CD14-positive monocyte (primary cell): ENCODE measurements around the gene RALGDS. TPM values are rescaled to one million over a fixed set of nuclear protein-coding genes. Genes with fewer than 3 reads are reported as not detected.
A peak's percentile ranks its signal among the peaks of the same experiment; 100 is the strongest.
"Not testable (repeated sequence)": the region's sequence is repeated elsewhere in the genome, so short reads cannot be mapped to it uniquely, and the experiment has no call there.

ENCODE experiments used
- DNase-seq, 3 donors: peaks; one replicate each; pipeline ENCODE4 v3.0.0-alpha.2; 2011 to 2022
- H2AFZ ChIP-seq: 2 replicates; pipeline ENCODE4 v1.6.0; 2012; ENCODE audit warnings: mild to moderate bottlenecking, low read depth, low read length, inconsistent platforms; ENCODE audit not compliant: insufficient read depth, poor library complexity, severe bottlenecking
- H3K27ac ChIP-seq, 2 donors: 1 replicate in 1 of 2; 2 replicates in 1 of 2; pipeline ENCODE4 v1.5.1; 2012 to 2013; ENCODE audit warnings: low read length in 2 of 2, control low read depth in 1 of 2, inconsistent platforms in 1 of 2, low read depth in 1 of 2, mild to moderate bottlenecking in 1 of 2
- H3K27me3 ChIP-seq, 2 donors: one replicate each; pipeline versions ENCODE4 v1.6.0 to v1.6.1; 2011 to 2013; ENCODE audit warnings: low read length in 2 of 2; ENCODE audit not compliant: control insufficient read depth in 2 of 2, insufficient read depth in 2 of 2
- H3K36me3 ChIP-seq, 2 donors: replicated peaks in 1 of 2; 1 replicate in 1 of 2; 2 replicates in 1 of 2; pipeline versions ENCODE4 v1.5.1 to v1.6.1; 2012 to 2013; ENCODE audit warnings: low read length in 2 of 2, control low read depth in 1 of 2, inconsistent platforms in 1 of 2, mild to moderate bottlenecking in 1 of 2; ENCODE audit not compliant: insufficient read depth in 2 of 2, control insufficient read depth in 1 of 2
- H3K4me1 ChIP-seq, 2 donors: 1 replicate in 1 of 2; 2 replicates in 1 of 2; pipeline versions ENCODE4 v1.5.1 to v1.6.1; 2012 to 2013; ENCODE audit warnings: low read length in 2 of 2, control low read depth in 1 of 2, inconsistent platforms in 1 of 2, mild to moderate bottlenecking in 1 of 2, moderate library complexity in 1 of 2; ENCODE audit not compliant: insufficient read depth in 2 of 2, control insufficient read depth in 1 of 2
- H3K4me2 ChIP-seq: replicated peaks from 2 replicates; pipeline ENCODE3; 2012; ENCODE audit warnings: low read length, moderate library complexity, mild to moderate bottlenecking; ENCODE audit not compliant: poor library complexity, severe bottlenecking; ENCODE audit errors: extremely low read depth
- H3K4me3 ChIP-seq, 3 experiments: fragments of 200-600 bp in 1 of 3; sonication (generic) in 1 of 3; replicated peaks in 1 of 3; 1 replicate in 2 of 3; 2 replicates in 1 of 3; pipeline ENCODE4 v1.5.1; 2011 to 2013; ENCODE audit warnings: low read length in 3 of 3, mild to moderate bottlenecking in 3 of 3, control low read depth in 2 of 3, low read depth in 2 of 3, inconsistent platforms in 1 of 3, moderate library complexity in 1 of 3
- H3K79me2 ChIP-seq: 2 replicates; pipeline ENCODE4 v1.6.0; 2012; ENCODE audit warnings: mild to moderate bottlenecking, control low read depth, inconsistent platforms, low read length, moderate library complexity; ENCODE audit not compliant: insufficient read depth
- H3K9ac ChIP-seq: 2 replicates; pipeline ENCODE4 v1.6.0; 2017; ENCODE audit warnings: low read length, mild to moderate bottlenecking; ENCODE audit not compliant: insufficient read depth, poor library complexity, severe bottlenecking
- H3K9me3 ChIP-seq, 2 donors: replicated peaks in 1 of 2; 1 replicate in 1 of 2; 2 replicates in 1 of 2; pipeline versions ENCODE4 v1.5.1 to v1.6.1; 2012 to 2013; ENCODE audit warnings: low read length in 2 of 2, control low read depth in 1 of 2; ENCODE audit not compliant: control insufficient read depth in 1 of 2, insufficient read depth in 1 of 2
- H4K20me1 ChIP-seq: 2 replicates; pipeline ENCODE4 v1.6.0; 2012; ENCODE audit warnings: mild to moderate bottlenecking, low read length, control low read depth, moderate library complexity; ENCODE audit not compliant: insufficient read depth
- H3K27ac Mint-ChIP-seq, 7 donors: one replicate each; pipeline ENCODE4 v1.8.0; 2020; ENCODE audit warnings: mild to moderate bottlenecking in 7 of 7, mixed read lengths in 7 of 7, moderate library complexity in 6 of 7, inconsistent platforms in 2 of 7
- H3K27me3 Mint-ChIP-seq, 3 donors: one replicate each; pipeline ENCODE4 v1.8.0; 2021 to 2022; ENCODE audit warnings: low read depth in 3 of 3, mild to moderate bottlenecking in 3 of 3, mixed read lengths in 3 of 3, moderate library complexity in 3 of 3, inconsistent platforms in 1 of 3
- H3K36me3 Mint-ChIP-seq, 2 donors: one replicate each; pipeline ENCODE4 v1.8.0; 2020; ENCODE audit warnings: mixed read lengths in 2 of 2, inconsistent platforms in 1 of 2, mild to moderate bottlenecking in 1 of 2
- H3K4me1 Mint-ChIP-seq: one replicate; pipeline ENCODE4 v1.8.0; 2020; ENCODE audit warnings: mild to moderate bottlenecking, mixed read lengths
- H3K4me3 Mint-ChIP-seq, 2 donors: one replicate each; pipeline ENCODE4 v1.8.0; 2020; ENCODE audit warnings: mild to moderate bottlenecking in 2 of 2, mixed read lengths in 2 of 2, moderate library complexity in 1 of 2
- H3K9me3 Mint-ChIP-seq, 7 donors: one replicate each; pipeline ENCODE4 v1.8.0; 2020 to 2022; ENCODE audit warnings: mixed read lengths in 7 of 7, mild to moderate bottlenecking in 6 of 7, moderate library complexity in 6 of 7, inconsistent platforms in 2 of 7
- CTCF ChIP-seq: fragments of 200-600 bp; IDR thresholded peaks from one replicate; pipeline ENCODE4 v1.8.0; 2022; ENCODE audit warnings: antibody characterized with exemption, mild to moderate bottlenecking
- WGBS: methylation state at CpG from one replicate; pipeline ENCODE4 v1.1.5; 2013; ENCODE audit warnings: missing lambda C conversion rate; ENCODE audit not compliant: insufficient coverage; 5-methylcytosine and 5-hydroxymethylcytosine counted together
- intact Hi-C, 2 donors: fragments of 100-400 bp; cut with micrococcal nuclease; formaldehyde crosslinking; loops; one replicate each; pipeline versions ENCODE4 v1.15.0 to v1.15.1; 2023
- polyA plus RNA-seq, 3 donors: library from polyadenylated mRNA; depleted of rRNA in 1 of 3; unstranded in 2 of 3; stranded (reverse) in 1 of 3; fragments of 300-500 nt in 2 of 3; fragments of >200 nt in 1 of 3; fragmentation: Illumina TruSeq in 2 of 3; gene quantifications; 1 replicate in 2 of 3; 2 replicates in 1 of 3; pipeline ENCODE4 v1.2.3, GENCODE V29; 2012 to 2021

Gene RALGDS
- polyA plus RNA-seq, 3 donors = 3.5 to 63.8 (median 4.2) TPM

- Histone ChIP-seq H3K4me2 (no peak overlapping the region), H3K9ac (no peak overlapping the region), H3K9me3 (no peaks in the 10 kb centered on the region), H3K36me3 (no peaks in the 10 kb centered on the region), H3K4me3 (no peak overlapping the region), H3K27me3 (peaks cover 0 to 7% of the 10 kb centered on the region in 2 donors), H3K79me2 (no peaks in the 10 kb centered on the region), H3K27ac (no peak overlapping the region), H2AFZ (no peak overlapping the region), H3K4me1 (no peaks in the 10 kb centered on the region), H4K20me1 (no peaks in the 10 kb centered on the region)
- intact Hi-C loops = no loop called here
- H3K27ac Mint-ChIP-seq = no peak overlapping the region
- H3K4me1 Mint-ChIP-seq = peaks cover 2% of the 10 kb centered on the region
- no peak for TF ChIP-seq CTCF
- DNase-seq = no peak
- H3K36me3 Mint-ChIP-seq = no peaks in the 10 kb centered on the region
- H3K9me3 Mint-ChIP-seq = no peaks in the 10 kb centered on the region
- WGBS = 79% methylated on average over 9 of the region's 12 CpGs
- H3K4me3 Mint-ChIP-seq = peak overlapping the region in 1 of 2 donors; percentile 18
- peaks cover 0 to 7% (median 4%) of the 10 kb centered on the region in 3 donors for H3K27me3 Mint-ChIP-seq
Measured at GRCh38 chr9:133073086-133074014, 47.7 kb downstream of the RALGDS start.

GRCh38 chr9:133072210-133072609, 48.8 kb downstream of the RALGDS start:
- H2AFZ ChIP-seq, H3K4me3 Mint-ChIP-seq, H3K27me3 Mint-ChIP-seq, H3K4me1 Mint-ChIP-seq, H3K79me2 ChIP-seq, H3K36me3 Mint-ChIP-seq, H3K27me3 ChIP-seq, H3K4me1 ChIP-seq, H4K20me1 ChIP-seq, H3K9me3 ChIP-seq, intact Hi-C loops, H3K9me3 Mint-ChIP-seq, H3K27ac ChIP-seq, H3K4me2 ChIP-seq, H3K36me3 ChIP-seq, H3K4me3 ChIP-seq, DNase-seq: not testable (repeated sequence)
- 100% methylated on average over 1 of the region's 5 CpGs for WGBS
- peak overlapping the region; percentile 8 for H3K9ac ChIP-seq
- H3K27ac Mint-ChIP-seq = peak overlapping the region in 1 of 7 donors; percentile 30
